Head of caudate nucleus (tissue), 42 donors: ENCODE results near the gene ABHD2.
A peak's percentile ranks its signal among the peaks of the same experiment; 100 is the strongest.
"Not testable (repeated sequence)": the region's sequence is repeated elsewhere in the genome, so short reads cannot be mapped to it uniquely, and the experiment has no call there.

Source experiments
- DNase-seq, 42 donors: peaks; one replicate each; pipeline versions ENCODE4 v3.0.0 to v3.0.0-alpha.2; 2020 to 2021; ENCODE audit warnings: mixed read lengths in 7 of 42
- intact Hi-C: fragments of 100-400 bp; cut with DNase I; formaldehyde crosslinking; loops from one replicate; pipeline ENCODE4 v1.15.0; 2022

The ABHD2 gene

GRCh38 chr15:89113296-89114024 lies 25.2 kb downstream of the ABHD2 start:
- DNase-seq, result peak in 1 of 42 donors; percentile 21
- intact Hi-C loops, result no loop called here

DNA sequence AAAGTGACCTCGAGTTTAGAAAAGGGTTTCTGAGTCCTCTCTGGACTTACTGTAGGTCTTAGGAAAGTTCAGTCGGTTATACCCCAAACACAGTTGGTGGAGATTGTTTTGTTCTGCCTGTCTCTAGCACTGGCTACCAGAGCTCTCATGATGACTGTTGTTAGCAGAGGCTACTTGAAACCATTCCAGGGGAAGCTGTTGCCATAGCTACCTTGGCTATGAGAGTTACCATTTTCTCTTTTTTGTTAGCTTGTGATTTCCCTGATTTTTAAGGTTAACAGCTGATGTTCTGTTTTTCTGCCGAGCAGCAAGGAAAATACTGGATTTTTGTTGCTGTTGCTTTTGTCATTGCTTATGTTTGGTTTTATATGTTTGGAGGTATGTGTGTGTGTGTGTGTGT lies 26.7 kb downstream of the ABHD2 start:
- intact Hi-C loops, result no loop called here
- peak in 3 of 42 donors; percentile 27 to 68 (median 53) for DNase-seq

DNA sequence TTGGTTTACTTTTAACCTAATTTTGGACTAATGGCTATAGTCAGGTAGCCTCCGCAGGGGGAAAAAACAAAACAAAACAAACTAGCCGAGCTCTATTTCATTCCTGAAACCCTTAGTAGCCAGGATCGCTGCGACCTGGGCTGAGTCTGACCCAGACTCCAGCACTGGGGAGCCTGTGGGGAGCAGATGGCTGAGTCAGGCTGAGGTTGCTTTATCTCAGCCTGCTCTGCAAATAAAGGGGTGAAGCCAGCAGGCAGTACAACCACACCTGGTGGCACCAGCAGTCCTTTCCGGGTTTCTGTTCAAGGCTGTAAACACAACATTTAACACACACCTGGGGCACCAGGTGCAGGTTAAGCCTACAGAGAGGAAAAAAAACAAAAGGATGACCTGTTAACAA lies 27.3 kb downstream of the ABHD2 start:
- intact Hi-C loops, result no loop called here
- peak in 2 of 42 donors; percentile 36 to 58 for DNase-seq

- no peak for DNase-seq
- intact Hi-C loops, result no loop called here
Measured at GRCh38 chr15:89116404-89116803, 28.1 kb downstream of the ABHD2 start.

GRCh38 chr15:89117790-89118189 lies 29.5 kb downstream of the ABHD2 start:
- intact Hi-C loops, result no loop called here
- DNase-seq, result peak in 1 of 42 donors; percentile 15

GRCh38 chr15:89118481-89118989 lies 30.3 kb downstream of the ABHD2 start:
- intact Hi-C loops, result no loop called here
- DNase-seq, result peak in 1 of 42 donors; percentile 17

DNA sequence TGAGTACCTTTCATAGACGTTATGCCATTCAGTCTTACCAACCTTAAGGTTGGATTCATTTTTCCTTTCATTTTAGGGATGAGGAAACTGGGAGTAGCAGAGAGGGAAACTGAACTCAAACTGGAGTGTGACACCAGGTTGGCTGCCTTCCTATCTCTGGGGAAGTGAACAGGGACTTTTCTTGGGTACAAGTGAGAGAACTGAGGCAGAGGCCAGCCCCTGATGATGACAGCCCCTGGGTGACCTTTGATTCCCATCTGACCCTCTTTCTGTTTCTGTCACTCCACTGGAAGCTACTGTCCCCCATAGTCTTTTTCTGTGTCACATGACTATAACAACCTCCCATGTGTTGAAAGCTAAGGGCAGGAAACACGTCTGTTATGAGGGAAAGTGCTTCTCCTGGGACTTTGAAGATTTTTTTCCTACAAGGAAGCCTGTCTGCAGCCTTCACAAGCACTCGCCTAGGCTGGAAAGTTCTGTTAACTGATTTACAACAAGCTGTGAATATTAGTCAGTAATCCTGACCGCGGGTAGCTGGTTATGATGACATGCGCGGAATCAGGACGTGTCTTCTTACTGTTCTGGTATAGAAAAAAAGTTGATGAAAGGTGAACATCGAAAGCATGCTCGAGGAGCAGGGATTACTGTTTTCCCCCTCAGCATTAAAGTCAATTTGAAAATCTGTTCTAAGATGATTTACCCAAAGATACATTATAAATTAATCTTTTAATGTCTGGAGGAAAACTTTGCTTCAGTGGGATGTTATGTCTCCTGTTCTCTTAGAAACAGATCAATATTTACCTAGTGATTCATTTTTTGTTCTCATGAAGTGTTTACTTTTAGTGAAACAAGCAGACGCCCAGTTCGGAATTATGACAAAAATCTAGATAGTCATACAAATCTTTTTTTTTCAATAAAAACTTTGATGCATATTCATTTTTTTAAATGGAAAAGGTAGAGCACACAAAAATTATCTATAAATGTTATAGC lies 31.5 kb downstream of the ABHD2 start:
- no peak for DNase-seq
- intact Hi-C loops, result no loop called here

- DNase-seq, intact Hi-C loops: not testable (repeated sequence)
Measured at GRCh38 chr15:89120479-89121000, 32.3 kb downstream of the ABHD2 start.

GRCh38 chr15:89121414-89121813 lies 33.2 kb downstream of the ABHD2 start:
- no peak for DNase-seq
- intact Hi-C loops, result no loop called here

DNA sequence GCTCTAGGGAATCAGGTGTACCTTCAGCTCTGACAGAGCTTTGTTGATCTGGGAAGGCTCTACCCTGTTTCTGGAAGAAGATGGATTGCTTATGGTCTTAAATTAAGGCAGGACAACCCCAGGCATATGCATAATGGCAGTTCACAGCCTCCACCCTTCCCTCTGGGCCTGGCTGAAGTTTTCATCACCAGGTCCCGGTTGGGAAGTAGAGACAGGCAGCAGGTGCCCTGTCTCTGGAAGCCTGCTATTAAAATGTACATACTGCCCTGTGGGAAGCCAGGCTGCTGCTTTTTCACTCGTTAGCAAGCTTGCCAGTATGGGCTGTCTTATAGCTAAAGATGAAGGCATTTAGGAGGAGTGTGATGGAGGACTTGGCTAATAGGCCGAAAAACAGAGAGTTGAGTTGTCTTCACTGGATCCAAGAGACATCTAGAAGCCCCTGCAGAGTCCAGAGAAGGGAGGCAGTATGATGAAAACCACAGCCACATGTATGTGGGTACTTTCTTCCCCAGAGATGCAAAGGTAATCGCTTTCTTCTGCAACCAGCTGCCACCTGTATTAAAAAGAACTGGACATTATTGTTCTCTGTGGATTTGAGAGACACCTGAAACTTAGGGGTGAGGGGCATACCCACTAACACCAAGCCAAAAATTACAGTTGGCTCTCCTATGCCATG lies 34.4 kb downstream of the ABHD2 start:
- intact Hi-C loops, result no loop called here
- DNase-seq, result no peak

- intact Hi-C loops, result no loop called here
- no peak for DNase-seq
Measured at GRCh38 chr15:89123181-89123525, 34.9 kb downstream of the ABHD2 start.

GRCh38 chr15:89125088-89125826 lies 37.0 kb downstream of the ABHD2 start:
- intact Hi-C loops, result no loop called here
- no peak for DNase-seq

DNA sequence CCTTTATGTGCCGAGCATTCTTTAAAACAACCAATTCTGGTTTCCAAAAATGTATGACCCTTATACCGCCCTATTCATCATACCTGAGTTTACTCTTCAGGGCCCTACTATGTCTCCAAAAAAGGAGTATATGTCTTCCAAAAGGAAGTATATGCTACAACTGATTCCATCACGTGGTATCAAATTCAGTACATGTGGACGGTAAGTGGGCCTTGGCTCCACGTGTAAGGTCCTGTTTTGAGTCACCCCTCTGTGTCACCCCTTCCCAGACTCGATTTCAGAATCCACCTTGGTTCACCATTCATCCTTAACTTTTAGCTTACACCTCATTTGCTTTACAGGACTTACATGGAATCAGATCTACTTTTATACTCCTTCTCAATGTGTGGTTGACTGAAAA lies 37.8 kb downstream of the ABHD2 start:
- DNase-seq, result no peak
- intact Hi-C loops, result no loop called here

- DNase-seq, result no peak
- intact Hi-C loops, result no loop called here
Measured at GRCh38 chr15:89127054-89127702, 38.9 kb downstream of the ABHD2 start.

- DNase-seq, result no peak
- intact Hi-C loops, result no loop called here
Measured at GRCh38 chr15:89128320-89129122, 40.3 kb downstream of the ABHD2 start.

DNA sequence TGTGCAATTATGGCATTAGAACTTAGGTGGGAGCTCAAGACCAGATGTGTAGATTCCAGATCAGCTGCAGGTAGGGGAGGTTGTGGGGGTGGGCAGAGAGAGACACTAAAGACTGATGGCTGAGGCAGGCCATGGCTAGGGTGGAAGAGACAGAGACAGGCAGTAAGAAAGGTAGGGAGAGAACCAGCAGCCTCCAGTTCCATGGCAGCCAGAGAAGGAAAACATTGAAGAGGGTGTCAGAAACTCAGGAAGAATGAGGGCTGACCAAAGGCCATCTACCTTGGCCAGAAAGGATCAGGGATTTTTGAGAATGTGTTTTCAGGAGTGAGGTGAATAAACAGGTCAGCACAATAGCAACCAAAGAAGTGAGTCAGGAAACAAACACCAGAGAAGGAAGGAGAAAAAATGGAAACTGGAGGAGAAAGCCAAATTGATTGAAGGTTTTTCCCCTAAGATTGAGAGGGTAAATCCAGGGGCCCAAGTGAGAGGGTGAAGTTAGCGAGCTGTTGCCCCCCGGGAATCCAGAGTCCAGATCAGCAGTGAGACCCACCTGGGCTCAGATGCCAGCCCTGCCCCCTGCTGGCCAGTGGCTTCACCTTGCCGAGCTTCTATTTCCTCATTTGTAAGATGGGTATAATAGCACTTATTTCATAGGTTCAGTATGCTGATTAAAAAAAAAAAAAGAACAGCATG lies 41.0 kb downstream of the ABHD2 start:
- intact Hi-C loops, result no loop called here
- peak in 32 of 42 donors; percentile 28 to 85 (median 61) for DNase-seq

GRCh38 chr15:89129816-89130134 lies 41.5 kb downstream of the ABHD2 start:
- no peak for DNase-seq
- intact Hi-C loops, result loop anchor here (10.0 kb wide), 1 partner anchor 45 kb away; the partner anchor contains the start of gene ABHD2
